GM18951 (cell line): ENCODE measurements around the gene GH1.
"Not testable (repeated sequence)": the region's sequence is repeated elsewhere in the genome, so short reads cannot be mapped to it uniquely, and the experiment has no call there.

ENCODE experiments used
- POLR2A ChIP-seq: IDR thresholded peaks from 4 replicates; pipeline ENCODE4 v1.6.1; 2011; ENCODE audit warnings: mild to moderate bottlenecking; ENCODE audit not compliant: insufficient read length, insufficient read depth; ENCODE audit errors: extremely low read depth
- in situ Hi-C: fragments of 300-500 bp; cut with MboI; formaldehyde crosslinking; loops from one replicate; pipeline ENCODE4 v1.12.0; 2022; ENCODE audit warnings: low sequenced_read_pairs, mixed read lengths, inconsistent platforms; ENCODE audit not compliant: unreplicated experiment

GH1 gene

GRCh38 chr17:63911041-63911635, 7.5 kb downstream of the GH1 start, which contains the start of gene CSHL1:
CSHL1 (minus strand) TSS chr17:63911258; CDS start chr17:63911196, 62 bp downstream.
- no peak for TF ChIP-seq POLR2A
- in situ Hi-C loops = loop anchor here (10.0 to 25.0 kb wide), 3 partner anchors 114 to 376 kb away; partner anchors contain the start of gene ICAM2

- in situ Hi-C loops = loop anchor here (10.0 to 25.0 kb wide), 3 partner anchors 115 to 377 kb away; partner anchors contain the start of gene ICAM2
- TF ChIP-seq POLR2A = no peak
Observed at GRCh38 chr17:63910096-63910495, 8.5 kb downstream of the GH1 start.

GRCh38 chr17:63909586-63909985, 9.1 kb downstream of the GH1 start:
- in situ Hi-C loops = loop anchor here (25.0 kb wide), 1 partner anchor 378 kb away; no protein-coding TSS in a partner anchor

GRCh38 chr17:63907161-63907778, 11.4 kb downstream of the GH1 start:
- in situ Hi-C loops = loop anchor here (25.0 kb wide), 1 partner anchor 380 kb away; no protein-coding TSS in a partner anchor

- in situ Hi-C loops = loop anchor here (25.0 kb wide), 1 partner anchor 383 kb away; no protein-coding TSS in a partner anchor
Observed at GRCh38 chr17:63904796-63905195, 13.8 kb downstream of the GH1 start.

- in situ Hi-C loops = loop anchor here (25.0 kb wide), 1 partner anchor 384 kb away; no protein-coding TSS in a partner anchor
Observed at GRCh38 chr17:63903787-63904201, 14.8 kb downstream of the GH1 start.

GRCh38 chr17:63901971-63902370, 16.7 kb downstream of the GH1 start:
- in situ Hi-C loops = loop anchor here (25.0 kb wide), 1 partner anchor 385 kb away; no protein-coding TSS in a partner anchor

- in situ Hi-C loops = not testable (repeated sequence)
Observed at GRCh38 chr17:63898899-63899798, 19.5 kb downstream of the GH1 start.

- in situ Hi-C loops = not testable (repeated sequence)
Observed at GRCh38 chr17:63896524-63897354, 21.9 kb downstream of the GH1 start, which contains the start of gene CSH1. CSH1 (minus strand) TSS chr17:63896574; CDS start chr17:63896511, 63 bp downstream.

GRCh38 chr17:63894821-63895220, 23.8 kb downstream of the GH1 start:
- in situ Hi-C loops = not testable (repeated sequence)

GRCh38 chr17:63894021-63894420, 24.6 kb downstream of the GH1 start:
- in situ Hi-C loops = not testable (repeated sequence)

- in situ Hi-C loops = not testable (repeated sequence)
Observed at GRCh38 chr17:63892316-63893037, 26.2 kb downstream of the GH1 start.

GRCh38 chr17:63889026-63889848, 29.4 kb downstream of the GH1 start:
- in situ Hi-C loops = not testable (repeated sequence)

GRCh38 chr17:63885119-63885518, 33.5 kb downstream of the GH1 start:
- in situ Hi-C loops = not testable (repeated sequence)

GRCh38 chr17:63882626-63883126, 36.0 kb downstream of the GH1 start:
- in situ Hi-C loops = not testable (repeated sequence)
